HL-60/S4 (cell line): ENCODE measurements around the gene DNAAF5.

ENCODE experiments used
- in situ Hi-C: fragments of 300-500 bp; cut with MboI; formaldehyde crosslinking; loops from 2 replicates; pipeline ENCODE4 v1.14.3; 2022; ENCODE audit warnings: low sequenced_read_pairs

Gene DNAAF5

GRCh38 chr7:726084-726853, at the start of gene DNAAF5:
Gene DNAAF5 (plus strand): TSS chr7:726699. CDS start chr7:726721, 22 bp downstream.
- in situ Hi-C loops = no loop called here

GRCh38 chr7:676972-677385, 49.5 kb upstream of the DNAAF5 start:
- in situ Hi-C loops = no loop called here

DNA sequence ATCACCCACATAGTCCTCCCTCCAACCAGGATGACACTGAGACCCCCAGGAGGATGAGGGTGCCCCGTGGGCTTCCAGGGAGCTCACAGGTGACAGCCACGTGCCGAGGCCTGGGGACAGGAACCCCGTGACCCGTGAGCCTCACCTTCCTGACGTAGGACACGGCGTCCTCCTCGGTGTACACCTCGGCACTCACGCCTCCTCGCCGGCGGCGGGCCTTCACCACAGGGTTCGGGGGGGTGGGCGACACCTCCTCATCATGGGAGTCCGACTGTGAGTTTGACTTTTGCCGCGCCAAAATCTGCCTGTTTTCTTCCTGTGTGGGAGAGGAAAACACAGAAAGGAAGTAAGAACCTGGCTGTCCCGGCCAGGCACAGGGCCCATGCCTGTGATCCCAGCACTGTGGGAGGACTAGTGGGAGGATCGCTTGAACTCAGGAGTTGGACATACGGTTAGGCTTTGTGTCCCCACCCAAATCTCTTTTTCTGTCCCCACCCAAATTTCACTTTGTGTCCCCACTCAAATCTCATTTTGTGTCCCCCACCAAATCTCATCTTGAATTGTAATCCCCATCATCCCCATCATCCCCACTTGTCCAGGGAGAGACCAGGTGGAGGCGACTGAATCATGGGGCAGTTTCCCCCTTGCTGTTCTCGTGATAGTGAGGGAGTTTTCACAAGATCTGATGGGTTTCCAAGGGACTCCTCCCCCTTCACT, 45.9 kb upstream of the DNAAF5 start:
- in situ Hi-C loops = no loop called here

GRCh38 chr7:681551-682307, 44.8 kb upstream of the DNAAF5 start:
- in situ Hi-C loops = no loop called here

DNA sequence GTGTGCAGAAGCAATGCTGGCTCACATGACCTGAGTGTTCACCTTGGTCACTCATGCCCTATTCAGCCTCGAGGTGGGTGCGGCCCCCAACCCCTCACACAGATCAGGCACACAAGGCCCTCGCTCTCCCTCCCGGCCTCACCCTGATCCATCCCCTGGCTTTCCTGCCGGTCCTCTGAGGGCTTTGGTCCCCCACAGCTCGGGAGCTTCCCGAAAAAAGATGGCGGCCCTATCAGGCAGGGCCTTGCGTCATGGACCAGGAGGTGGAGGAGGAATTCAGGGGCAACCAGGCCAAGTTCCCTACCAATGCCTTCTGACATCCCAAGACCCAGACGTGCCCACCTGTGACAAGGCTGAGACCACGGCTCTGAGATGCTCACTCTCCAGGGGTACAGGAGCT, 43.7 kb upstream of the DNAAF5 start:
- in situ Hi-C loops = no loop called here

GRCh38 chr7:683526-684205, 42.8 kb upstream of the DNAAF5 start:
- in situ Hi-C loops = no loop called here

GRCh38 chr7:684416-684815, 42.1 kb upstream of the DNAAF5 start:
- in situ Hi-C loops = no loop called here

GRCh38 chr7:685540-685939, 41.0 kb upstream of the DNAAF5 start:
- in situ Hi-C loops = no loop called here

DNA sequence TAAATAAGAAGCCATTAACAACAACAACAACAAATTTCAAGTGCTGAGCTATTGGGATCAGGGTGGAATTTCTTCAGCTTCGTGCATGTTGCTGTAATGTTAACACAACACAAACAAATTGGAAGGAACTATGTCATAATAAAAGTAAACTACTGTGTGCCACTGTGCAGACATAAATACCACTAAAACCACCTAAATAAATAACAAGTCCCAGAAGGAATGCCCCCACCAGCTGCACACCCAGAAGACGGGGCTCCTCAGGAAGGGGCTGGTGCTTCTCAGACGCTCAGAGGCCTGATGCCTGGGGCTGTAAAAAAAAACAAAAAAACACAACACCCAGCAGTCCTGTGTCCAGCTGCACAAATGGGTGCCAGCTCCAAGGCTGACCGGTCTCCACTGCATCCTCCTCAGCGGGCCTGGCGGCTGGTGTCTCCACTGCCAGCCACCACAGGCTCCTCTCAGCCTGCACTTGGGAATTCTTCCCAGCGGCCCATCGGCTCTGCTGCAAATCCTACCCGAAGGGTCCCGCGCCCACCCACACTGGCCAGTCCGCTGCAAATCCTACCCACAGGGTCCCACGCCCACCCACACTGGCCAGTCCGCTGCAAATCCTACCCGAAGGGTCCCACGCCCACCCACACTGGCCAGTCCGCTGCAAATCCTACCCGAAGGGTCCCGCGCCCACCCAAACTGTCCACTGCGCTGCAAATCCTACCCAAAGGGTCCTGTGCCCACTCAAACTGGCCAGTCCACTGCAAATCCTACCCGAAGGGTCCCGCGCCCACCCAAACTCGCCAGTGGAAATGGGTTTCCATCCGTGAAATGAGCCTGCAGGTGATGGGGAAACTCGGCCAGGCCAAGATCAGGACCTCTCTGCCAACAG, 35.8 kb upstream of the DNAAF5 start:
- in situ Hi-C loops = no loop called here

DNA sequence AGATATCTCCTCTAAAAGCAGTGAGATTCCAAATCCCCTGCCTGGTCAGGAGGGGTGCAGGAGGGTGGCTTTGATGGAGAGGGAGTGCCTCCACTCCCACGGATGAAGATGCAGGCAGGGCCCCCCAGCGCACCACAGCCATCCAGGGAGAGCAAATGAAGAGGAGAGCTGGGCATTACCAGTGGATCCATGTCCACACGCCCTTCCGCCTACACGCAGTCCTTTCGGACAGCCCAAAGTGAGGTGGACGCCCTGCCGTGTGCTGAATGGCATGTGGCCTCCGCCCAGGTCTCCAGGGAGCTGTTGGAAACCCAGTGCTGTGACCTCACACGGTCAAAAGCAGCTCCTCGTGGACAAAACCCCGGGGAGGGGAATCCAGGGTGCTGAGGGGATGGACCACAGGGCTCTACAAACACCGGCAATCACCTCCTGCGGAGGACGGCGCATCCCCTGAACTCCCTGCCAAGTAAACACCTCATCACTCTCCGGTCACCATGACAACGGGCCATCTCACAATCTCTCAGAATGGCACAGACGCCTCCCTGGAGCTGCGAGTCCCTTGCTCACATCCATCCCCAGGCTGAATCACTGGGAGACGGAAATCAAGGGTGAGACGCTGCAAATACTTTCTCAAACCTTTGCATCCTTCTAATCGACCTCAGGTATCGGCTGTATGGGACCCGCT, 35.0 kb upstream of the DNAAF5 start:
- in situ Hi-C loops = no loop called here

GRCh38 chr7:693280-693679, 33.2 kb upstream of the DNAAF5 start:
- in situ Hi-C loops = no loop called here

DNA sequence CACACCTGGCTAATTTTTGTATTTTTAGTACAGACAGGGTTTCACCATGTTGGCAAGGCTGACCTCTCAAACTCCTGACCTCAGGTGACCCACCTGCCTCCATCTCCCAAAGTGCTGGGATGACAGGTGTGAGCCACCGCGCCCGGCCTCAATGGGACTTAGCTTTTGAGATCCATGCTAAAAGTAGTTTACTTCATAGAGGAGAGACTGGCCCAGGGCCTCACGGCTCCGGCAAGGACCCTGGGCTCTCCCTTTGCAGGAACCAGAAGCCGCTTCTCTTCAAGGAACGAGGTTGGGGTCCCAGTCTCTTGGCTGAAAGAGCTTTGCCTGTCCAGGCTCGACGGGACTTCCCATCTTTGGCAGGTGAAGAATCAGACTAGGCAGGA, 30.1 kb upstream of the DNAAF5 start:
- in situ Hi-C loops = no loop called here

DNA sequence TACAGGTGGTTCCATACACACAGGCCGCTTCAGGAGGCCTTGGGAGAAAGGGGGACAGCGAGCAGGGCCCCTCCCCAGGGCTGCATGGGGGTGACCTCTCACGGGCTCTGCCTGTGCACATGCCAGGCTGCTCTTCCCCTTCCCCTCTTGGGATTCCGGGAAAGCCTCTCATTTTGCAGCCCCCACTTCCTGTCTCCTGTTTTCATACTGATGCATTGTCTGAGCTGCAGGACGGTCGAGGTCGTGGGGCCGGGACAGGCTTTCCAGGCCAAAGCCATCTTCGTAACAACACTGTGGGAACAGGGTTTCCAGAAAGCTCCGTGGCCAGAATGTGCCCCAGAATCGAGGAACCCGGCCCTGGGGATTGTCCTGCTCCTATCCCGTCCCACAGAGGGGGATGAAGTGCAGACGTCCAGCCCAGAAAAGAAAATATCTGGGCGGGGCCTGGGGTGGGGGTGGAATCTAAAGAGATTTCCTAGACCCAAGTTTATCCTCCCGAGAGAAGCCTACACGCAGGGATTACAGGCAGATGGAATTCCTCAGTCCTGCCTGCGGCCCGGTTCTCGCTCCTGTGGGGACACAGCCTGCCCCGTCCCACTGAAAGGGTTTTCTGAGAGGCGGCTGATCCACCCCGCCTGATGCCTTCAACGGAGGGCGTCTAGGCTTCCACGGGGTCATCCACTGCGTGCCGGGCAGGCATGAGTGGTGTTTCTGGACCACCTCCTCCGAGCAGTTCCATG, 29.5 kb upstream of the DNAAF5 start:
- in situ Hi-C loops = no loop called here

GRCh38 chr7:698515-699475, 27.7 kb upstream of the DNAAF5 start:
- in situ Hi-C loops = no loop called here

DNA sequence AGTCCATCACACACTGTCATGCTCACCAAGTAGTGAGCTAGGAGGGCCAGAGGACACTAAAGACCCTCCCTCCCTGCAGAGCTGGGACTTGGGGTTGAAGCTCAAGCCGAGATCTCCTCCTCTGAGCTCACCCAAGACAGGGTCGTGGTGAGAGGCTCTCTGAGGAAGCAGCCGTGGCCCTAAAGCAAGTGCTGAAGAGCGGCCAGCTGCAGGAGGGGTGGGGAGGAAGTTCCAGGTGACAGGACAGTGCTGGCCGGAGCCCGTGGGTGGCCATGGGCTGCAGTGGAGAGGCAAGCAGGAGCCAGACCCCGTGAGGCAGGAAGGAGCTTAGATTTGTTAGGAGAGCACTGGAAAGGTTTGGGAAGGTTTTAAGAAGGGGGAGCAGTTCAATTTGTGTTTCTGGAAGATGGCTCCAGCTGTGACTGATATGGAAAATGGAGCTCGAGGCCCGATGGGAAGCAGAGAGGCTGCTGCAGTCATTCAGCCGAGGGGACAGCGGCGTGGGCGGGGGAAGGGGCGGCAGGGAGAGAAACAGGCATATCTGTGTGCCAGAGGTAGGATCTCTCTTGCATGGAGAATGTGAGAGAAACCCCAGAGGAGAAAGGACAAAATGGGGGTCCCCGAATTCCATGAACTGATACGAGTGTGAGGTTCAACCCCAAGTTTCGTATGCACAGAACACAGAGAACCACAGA, 26.9 kb upstream of the DNAAF5 start:
- in situ Hi-C loops = no loop called here

DNA sequence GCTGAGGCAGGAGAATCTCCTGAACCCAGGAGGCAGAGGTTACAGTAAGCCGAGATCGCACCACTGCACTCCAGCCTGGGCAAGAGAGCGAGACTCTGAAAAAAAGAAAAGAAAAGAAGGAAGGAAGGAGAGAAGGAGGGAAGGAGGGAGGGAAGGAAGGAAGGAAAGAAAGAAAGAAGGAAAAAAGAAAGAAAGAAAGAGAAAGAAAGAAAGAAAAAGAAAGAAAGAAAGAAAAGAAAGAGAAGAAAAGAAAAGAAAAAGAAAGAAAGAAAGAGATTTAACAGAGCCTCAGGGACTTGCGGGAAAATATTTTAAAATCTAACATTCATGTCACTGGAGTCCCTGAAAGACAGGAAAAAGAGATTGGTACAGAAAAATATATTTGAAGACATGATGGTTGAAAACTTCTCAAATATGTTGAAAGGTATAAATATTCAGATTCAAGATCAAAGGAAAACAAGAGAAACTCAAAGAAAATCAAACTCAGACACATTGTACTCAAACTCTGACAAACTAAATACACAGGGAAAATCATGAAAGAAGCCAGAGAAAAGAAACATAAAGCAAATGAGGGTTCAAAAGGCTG, 25.3 kb upstream of the DNAAF5 start:
- in situ Hi-C loops = no loop called here

DNA sequence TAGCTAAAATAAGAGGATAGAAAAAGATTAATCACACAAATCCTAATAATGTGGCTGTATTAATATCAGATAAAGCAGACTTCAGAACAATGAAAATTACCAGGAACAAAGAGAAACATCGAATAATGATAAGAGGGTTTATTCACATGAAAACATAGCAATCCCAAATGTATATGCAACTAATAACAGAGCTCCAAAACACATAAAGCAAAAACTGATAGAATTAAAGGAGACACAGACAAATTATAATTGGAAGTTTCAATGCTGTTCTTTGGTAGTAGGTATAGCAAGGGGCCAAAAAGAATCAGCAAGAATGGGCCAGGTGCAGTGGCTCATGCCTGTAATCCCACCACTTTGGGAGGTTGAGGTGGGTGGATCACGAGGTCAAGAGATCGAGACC, 23.4 kb upstream of the DNAAF5 start:
- in situ Hi-C loops = no loop called here
